GM21619 (cell line): Measurements from ENCODE around the gene BBS7.

Experiments used
- ATAC-seq: cut with Tn5 transposase; IDR thresholded peaks from one replicate; pipeline ENCODE4 v1.9.1; 2021; ENCODE audit not compliant: unreplicated experiment

Gene BBS7

DNA sequence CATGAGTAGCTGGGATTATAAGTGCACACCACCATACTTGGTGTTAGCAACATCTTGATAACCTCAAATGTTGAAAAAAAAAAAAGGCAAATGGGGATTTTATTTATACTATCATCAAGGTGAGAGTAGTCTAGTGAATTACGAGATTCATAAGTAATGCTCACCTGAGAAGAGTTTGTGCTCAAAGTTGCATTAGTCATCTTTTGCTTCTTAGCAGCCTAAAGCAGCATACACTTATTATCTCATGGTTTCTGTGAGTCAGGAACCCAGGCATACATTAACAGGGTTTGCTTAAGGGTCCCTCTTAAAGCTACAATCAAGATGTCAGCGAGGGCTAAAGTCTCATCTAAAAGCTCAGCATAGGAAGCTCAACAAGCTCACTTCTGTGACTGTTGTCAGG is 77.3 kb downstream of the BBS7 start:
- no peak for ATAC-seq

DNA sequence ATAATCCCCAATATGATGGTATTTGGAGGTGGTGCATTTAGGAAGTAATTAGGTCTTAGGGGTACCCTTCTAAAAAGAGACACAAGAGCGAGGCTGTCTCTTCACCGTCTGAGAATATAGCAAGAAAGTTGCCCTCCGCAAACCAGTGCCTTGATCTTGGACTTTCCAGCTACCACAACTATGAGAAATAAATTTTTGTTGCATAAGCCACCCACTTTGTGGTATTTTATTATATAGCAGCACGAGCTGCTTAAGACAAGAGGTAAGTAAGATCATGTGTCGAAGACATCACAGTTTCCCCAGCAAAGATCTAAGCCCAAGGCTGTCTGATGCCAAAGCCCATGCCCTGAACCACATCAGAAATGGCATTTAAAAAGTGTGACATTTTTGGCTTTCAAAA is 78.8 kb downstream of the BBS7 start:
- ATAC-seq, result no peak

DNA sequence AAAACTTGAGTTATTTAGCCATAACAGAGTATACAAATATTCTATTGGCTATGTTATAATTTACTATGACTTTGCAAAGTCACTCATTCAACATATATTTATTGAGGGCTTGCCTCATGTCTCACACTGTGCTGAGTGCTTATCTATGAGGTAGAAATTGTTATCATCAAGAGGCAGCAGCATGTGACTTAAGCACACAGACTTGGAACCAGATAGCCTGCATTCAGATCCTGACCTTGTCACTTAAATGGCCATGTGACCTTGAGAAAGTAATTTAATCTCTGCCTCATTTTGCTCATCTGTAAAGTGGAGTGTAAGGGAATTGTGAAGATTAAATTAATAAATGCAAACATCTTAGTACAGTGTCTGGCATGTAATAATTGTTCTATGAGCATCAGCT is 79.3 kb downstream of the BBS7 start:
- no peak for ATAC-seq

DNA sequence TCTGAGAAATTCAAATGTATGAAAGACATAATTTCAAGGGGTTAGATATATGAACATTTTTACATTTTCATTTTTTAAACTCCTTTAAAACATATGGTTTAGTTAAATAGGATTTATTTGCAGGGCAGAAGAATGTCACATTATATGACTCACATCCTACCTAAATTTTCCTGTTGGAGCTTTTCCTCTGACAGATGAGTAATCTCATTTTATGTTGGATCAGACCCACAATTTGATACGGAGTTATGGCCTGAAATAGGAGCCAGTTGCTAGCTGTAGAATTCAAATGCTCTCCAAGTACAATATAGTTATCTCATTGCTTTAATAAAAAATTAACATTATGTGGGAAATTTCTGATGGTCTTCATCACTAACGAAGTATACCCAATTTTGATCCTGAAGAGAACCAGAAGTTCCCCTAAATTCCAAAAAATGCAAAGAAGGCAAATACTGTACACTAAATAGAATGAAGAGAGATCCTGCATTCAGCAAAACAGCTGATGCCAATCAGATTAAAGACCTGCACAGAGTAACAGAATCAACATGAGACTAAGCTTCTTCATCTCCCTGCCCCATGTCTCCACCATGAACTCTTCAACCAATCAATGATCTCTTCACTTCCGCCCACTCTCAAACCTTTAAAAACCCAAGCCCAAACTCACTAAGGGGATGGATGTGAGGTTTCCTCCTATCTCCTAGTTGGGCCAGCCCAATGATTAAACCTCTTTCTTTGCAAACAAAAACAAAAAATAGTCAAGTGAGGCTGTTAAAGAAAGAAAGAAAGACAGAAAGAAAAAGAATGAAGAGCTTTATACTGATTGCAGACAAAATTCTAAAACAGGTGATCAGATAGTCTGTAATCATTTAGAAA is 80.1 kb downstream of the BBS7 start:
- ATAC-seq, result no peak

DNA sequence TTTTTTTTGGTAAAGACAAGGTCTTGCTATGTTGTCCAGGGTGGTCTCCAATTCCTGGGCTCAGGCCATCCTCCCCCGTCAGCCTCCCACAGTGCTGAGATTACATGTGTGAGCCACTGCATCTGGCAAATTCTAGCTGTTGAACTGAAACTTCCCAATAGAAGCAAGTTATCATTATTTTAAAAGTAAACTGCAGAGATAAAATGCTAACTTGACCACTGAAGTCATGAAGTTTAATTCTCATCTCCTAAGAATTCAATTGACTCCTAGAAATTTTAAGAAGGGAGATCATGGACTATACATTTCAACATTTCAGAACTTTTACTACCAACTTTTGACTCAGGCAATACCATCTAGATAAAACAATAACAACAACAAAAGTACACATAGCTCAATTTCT is 80.8 kb downstream of the BBS7 start:
- no peak for ATAC-seq

DNA sequence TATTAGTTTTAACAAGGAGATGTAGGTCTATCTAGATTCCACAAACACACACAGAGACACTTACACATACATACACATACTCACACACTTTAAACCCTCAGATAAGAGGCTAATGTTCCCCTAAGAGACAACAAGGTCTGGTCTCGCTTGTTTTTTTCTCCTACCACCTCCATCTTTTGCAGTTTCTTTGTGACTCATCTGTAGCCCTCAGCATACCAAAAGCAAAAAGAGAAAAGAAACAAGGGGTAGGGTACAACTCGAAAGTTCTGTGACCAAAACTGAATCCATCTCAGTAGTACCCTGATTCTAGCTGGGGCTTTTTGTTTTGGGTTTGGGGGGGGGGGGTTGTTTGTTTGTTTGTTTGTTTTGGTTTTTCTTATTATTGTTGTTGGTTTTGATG is 81.4 kb downstream of the BBS7 start:
- ATAC-seq, result peak; percentile 97

DNA sequence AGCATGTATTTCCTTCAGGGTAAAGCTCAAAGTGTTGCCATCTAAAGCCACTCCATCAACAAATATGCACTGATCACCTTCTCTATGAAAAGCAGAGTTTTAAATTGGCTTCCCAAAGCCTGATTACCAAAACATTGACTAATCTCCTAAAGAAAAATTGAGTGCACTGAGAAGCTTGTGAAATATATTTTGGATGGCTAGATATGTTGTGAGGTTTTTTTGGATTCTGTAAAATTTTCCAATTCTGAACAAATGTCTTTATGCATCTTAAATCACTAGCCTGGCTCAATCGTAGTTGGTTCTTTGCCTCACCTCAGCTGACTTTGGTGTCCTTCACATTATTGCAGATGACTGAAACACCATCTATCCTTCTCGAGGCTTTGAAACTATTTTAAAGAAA is 84.1 kb downstream of the BBS7 start:
- no peak for ATAC-seq

DNA sequence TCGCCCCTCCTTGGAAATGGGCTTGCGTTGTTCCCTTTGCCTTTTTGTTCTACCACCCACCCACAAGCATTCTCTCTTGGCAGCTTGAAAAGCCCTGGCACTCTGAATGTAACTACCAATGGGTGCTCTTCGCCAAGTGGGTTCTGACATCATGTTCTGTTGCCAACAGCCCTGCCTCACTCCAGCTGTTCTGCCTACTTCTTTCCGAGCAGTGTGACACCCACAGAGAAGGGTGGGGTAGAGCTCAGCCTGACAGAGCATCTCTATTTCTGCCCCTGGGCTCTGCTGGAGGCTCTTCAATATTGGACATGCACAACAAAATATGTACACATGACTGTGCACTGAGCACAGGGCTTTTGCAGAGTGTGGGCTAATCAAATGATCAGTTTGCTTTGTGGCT is 84.8 kb downstream of the BBS7 start:
- ATAC-seq, result no peak

DNA sequence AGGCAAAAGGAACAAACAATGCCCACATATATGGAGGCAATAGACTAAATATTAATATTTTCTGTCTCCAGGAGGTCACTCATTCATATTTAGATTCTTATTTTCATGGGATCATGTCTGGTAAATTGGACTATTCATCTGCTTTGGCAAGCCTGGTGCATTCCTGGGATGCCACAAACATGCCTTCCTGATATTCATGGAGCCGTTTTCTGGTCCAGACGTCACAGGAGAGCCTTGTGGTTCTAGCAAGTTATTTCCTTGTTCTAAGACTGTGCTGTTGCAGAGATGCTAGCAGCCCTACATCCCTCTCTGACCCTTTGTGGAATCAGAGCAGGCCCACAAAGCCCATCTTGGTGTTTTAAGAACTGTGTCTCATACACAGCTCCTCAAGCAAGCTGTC is 85.3 kb downstream of the BBS7 start:
- ATAC-seq, result no peak

DNA sequence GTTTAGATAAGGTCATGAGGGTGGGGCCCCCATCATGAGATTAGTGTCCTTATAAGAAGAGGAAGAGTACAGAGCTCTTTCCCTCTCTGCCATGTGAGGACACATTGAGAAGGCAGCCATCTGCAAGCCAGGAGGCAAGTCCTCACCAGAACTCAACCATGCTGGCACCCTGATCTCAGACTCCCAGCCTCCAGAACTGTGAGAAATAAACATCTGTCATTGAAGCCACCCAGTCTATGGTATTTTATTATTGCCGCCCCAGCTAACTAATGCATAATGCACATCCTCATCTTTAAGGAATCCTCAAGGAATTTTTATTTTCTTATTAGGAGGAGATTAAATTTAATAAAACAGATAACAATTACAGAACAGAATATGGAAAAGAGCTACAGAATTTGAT is 85.9 kb downstream of the BBS7 start:
- no peak for ATAC-seq

DNA sequence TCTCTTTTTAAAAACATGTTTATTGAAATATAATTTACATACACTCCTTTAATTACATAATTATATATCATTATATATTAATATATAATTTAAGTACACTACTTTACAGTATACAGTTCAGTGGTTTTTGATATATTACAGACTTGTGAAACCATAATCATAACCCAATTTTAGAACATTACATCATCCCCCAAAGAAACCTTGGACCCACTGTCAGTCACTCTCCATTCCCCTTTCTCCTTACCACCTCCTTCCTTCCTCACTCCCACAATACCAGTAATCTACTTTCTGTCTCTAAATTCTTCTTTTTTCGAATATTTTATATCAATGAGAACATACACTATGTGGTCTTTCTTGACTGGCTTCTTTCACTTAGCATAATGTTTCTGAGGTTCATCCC is 87.1 kb downstream of the BBS7 start:
- ATAC-seq, result no peak

DNA sequence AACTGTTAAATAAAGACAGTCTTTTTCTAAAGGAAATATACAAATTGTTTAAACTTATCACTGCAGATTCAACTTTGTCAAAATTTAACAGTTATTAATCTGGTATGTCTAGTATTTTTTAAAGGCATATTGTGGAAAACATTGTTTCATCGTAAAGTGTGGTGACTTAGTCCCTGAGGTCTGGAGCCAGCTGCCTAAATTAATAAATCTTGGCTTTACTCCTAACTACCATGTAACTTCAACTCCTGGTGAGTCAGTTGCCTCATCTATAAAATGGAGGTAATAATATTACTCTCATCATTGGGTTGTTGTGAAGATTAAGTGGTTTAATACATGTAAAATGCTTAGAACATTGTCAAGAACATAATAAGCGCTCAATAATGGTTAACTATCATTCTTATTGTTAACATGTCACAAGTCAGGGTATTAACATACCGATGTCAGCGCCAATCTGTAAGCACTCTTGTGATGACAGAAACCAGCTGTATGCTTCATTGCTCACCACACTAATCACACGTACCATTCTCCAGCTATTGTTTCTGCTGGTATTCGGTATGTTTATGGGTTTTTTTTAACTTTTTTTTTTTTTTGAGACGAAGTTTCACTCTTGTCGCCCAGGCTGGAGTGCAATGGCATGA is 91.2 kb downstream of the BBS7 start:
- no peak for ATAC-seq

DNA sequence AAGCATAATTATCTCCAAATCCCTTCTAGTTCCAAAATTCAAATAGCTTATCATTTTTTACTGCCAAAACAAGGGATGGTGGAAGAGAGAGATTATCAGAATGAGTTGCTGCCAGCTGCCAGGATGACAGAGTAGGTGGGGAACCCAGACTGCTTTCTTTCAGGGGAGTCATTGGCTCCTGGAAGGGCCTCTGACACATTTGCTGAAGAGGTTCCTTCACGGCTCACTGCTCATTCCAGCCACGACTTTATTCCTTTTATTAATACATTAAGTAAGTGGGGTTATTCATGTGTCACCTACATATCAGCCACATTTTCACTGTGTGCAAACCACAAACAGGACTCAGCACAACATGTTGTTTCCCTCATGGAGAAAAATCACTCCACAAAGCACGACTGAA is 92.6 kb downstream of the BBS7 start:
- ATAC-seq, result peak; percentile 57

DNA sequence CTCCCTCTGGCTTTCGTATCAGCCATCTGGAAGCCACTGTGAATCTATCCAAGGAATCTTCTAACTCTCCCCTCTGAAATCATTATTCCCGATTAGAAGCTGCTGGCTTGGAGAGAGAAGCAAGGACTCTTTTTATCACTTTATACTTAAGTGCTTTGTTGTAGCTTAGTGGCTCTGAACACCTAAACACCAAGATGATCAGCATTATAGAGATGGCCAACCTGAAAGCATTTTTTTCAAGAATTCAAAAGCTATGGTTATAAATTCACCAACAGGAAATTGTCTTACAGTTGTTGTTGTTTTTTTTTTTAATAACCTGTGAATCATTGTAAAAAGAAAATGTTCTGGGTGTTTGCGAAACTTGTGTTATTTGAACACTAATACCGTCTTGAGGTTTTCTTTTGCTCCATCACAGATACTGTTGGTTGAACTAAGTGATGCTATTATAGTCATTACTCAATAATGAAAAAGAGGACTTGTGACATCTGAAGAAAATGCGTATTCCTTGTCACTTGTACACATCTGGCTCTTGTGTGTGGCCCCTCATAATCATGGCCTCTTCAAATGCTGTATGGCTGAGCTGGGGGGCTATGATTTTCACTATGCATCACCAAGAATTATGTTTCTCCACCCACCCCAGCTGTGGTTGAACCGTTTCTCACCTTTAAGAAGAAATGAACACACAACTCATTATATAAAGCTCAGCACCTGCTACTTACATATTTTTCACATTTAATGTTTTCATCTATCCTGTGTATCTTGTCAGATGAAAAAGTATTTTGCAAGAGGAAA is 93.5 kb downstream of the BBS7 start:
- ATAC-seq, result no peak
